Endodermal cell (in vitro differentiated cells): ENCODE measurements around the gene RRN3. TPM values are rescaled to one million over a fixed set of nuclear protein-coding genes. Genes with fewer than 3 reads are reported as not detected.
A peak's percentile ranks its signal among the peaks of the same experiment; 100 is the strongest.
"Not testable (repeated sequence)": the region's sequence is repeated elsewhere in the genome, so short reads cannot be mapped to it uniquely, and the experiment has no call there.

ENCODE experiments used
- DNase-seq: peaks from one replicate; pipeline ENCODE4 v3.0.0-alpha.2; 2017
- H3K27ac ChIP-seq: 2 replicates; pipeline ENCODE4 v1.5.1; 2013; ENCODE audit warnings: mild to moderate bottlenecking, low read depth, low read length, moderate library complexity
- H3K27me3 ChIP-seq: 2 replicates; pipeline ENCODE4 v1.6.1; 2013; ENCODE audit warnings: mild to moderate bottlenecking, low read length, moderate library complexity; ENCODE audit not compliant: insufficient read depth, control insufficient read depth, poor library complexity, severe bottlenecking
- H3K36me3 ChIP-seq: 2 replicates; pipeline ENCODE4 v1.7.0; 2013; ENCODE audit warnings: mild to moderate bottlenecking, low read length, moderate library complexity; ENCODE audit not compliant: control insufficient read depth, insufficient read depth
- H3K4me1 ChIP-seq: one replicate; pipeline ENCODE4 v1.7.0; 2013; ENCODE audit warnings: low read length; ENCODE audit not compliant: control insufficient read depth, insufficient read depth
- H3K4me3 ChIP-seq: 2 replicates; pipeline ENCODE4 v1.5.1; 2013; ENCODE audit warnings: mild to moderate bottlenecking, low read length, moderate library complexity
- H3K9ac ChIP-seq: 2 replicates; pipeline ENCODE4 v1.6.1; 2013; ENCODE audit warnings: mild to moderate bottlenecking, low read length, moderate library complexity; ENCODE audit not compliant: poor library complexity, severe bottlenecking; ENCODE audit errors: extremely low read depth
- H3K9me3 ChIP-seq: 2 replicates; pipeline ENCODE4 v1.6.1; 2013; ENCODE audit warnings: mild to moderate bottlenecking, low read length, moderate library complexity; ENCODE audit not compliant: control insufficient read depth
- H3K27ac Mint-ChIP-seq: 2 replicates; pipeline ENCODE4 v1.8.0; 2020; ENCODE audit warnings: mixed read lengths
- H3K27me3 Mint-ChIP-seq: 2 replicates; pipeline ENCODE4 v1.8.0; 2021; ENCODE audit warnings: mild to moderate bottlenecking, mixed read lengths; ENCODE audit not compliant: insufficient read depth
- H3K36me3 Mint-ChIP-seq: 2 replicates; pipeline ENCODE4 v1.8.0; 2020; ENCODE audit warnings: low read depth, mixed read lengths
- H3K4me1 Mint-ChIP-seq: 2 replicates; pipeline ENCODE4 v1.8.0; 2020; ENCODE audit warnings: mixed read lengths
- H3K4me3 Mint-ChIP-seq: 2 replicates; pipeline ENCODE4 v1.8.0; 2020; ENCODE audit warnings: mild to moderate bottlenecking, moderate library complexity, mixed read lengths
- H3K9me3 Mint-ChIP-seq: 2 replicates; pipeline ENCODE4 v1.8.0; 2020; ENCODE audit warnings: mild to moderate bottlenecking, mixed read lengths
- CTCF ChIP-seq: fragments of 200-600 bp; sonication (generic); conservative IDR thresholded peaks from 2 replicates; pipeline ENCODE4 v1.5.0; 2021; ENCODE audit warnings: antibody characterized with exemption, mild to moderate bottlenecking
- WGBS, 2 experiments: methylation state at CpG; one replicate each; pipeline versions ENCODE4 v1.1.5 to v1.1.7; 2013; ENCODE audit warnings: missing lambda C conversion rate in 2 of 2, mixed read lengths in 1 of 2; ENCODE audit not compliant: insufficient coverage in 1 of 2, insufficient read length in 1 of 2; 5-methylcytosine and 5-hydroxymethylcytosine counted together
- total RNA-seq, 2 donors: library from RNA; stranded (reverse); fragmentation: NEBNext Ultra II Directional in 1 of 2; extraction: Animal tissue kit (Norgen Biotek cat#: 25700) in 1 of 2; gene quantifications; 2 replicates in 1 of 2; 3 replicates in 1 of 2; pipeline ENCODE4 v1.2.1, GENCODE V29; 2021

Gene RRN3
- total RNA-seq, 2 donors from 2014 or later, result 28.6 to 30.6 TPM

- WGBS, 2 experiments, result 82 to 97% methylated on average over 2 to 3 of the region's 3 CpGs
- H3K36me3 Mint-ChIP-seq, result peaks cover 23% of the 10 kb centered on the region
- H3K27ac Mint-ChIP-seq, result no peak overlapping the region
- no peaks in the 10 kb centered on the region for H3K27me3 Mint-ChIP-seq
- H3K36me3 ChIP-seq, result peaks cover 9% of the 10 kb centered on the region
- H3K4me1 ChIP-seq, result no peaks in the 10 kb centered on the region
- H3K4me3 ChIP-seq, result no peak overlapping the region
- H3K9me3 ChIP-seq, result no peaks in the 10 kb centered on the region
- no peaks in the 10 kb centered on the region for H3K27me3 ChIP-seq
- no peak for DNase-seq
- H3K9me3 Mint-ChIP-seq, result no peaks in the 10 kb centered on the region
- H3K4me1 Mint-ChIP-seq, result peaks cover 5% of the 10 kb centered on the region
- H3K4me3 Mint-ChIP-seq, result no peak overlapping the region
- H3K27ac ChIP-seq, result no peak overlapping the region
- no peak for TF ChIP-seq CTCF
- H3K9ac ChIP-seq, result no peak overlapping the region
Measured at GRCh38 chr16:15049581-15050180, 44.4 kb downstream of the RRN3 start.

- no peak for TF ChIP-seq CTCF
- Histone ChIP-seq H3K27me3 (no peaks in the 10 kb centered on the region), H3K27ac (no peak overlapping the region), H3K9me3 (no peaks in the 10 kb centered on the region), H3K36me3 (peaks cover 24% of the 10 kb centered on the region), H3K4me3 (no peak overlapping the region), H3K4me1 (no peaks in the 10 kb centered on the region), H3K9ac (no peak overlapping the region)
- Mint-ChIP-seq H3K4me3 (no peak overlapping the region), H3K27me3 (no peaks in the 10 kb centered on the region), H3K27ac (peak overlapping the region; percentile 37), H3K9me3 (no peaks in the 10 kb centered on the region), H3K4me1 (peaks cover 1% of the 10 kb centered on the region), H3K36me3 (peaks cover 38% of the 10 kb centered on the region)
- DNase-seq, result no peak
- 94 to 96% methylated on average over 12 to 21 of the region's 21 CpGs for WGBS, 2 experiments
Measured at GRCh38 chr16:15046692-15047376, 47.2 kb downstream of the RRN3 start.

GRCh38 chr16:15045270-15045669, 48.8 kb downstream of the RRN3 start:
- not testable (repeated sequence) for H3K27ac ChIP-seq, H3K27me3 ChIP-seq, H3K4me1 ChIP-seq, H3K4me3 Mint-ChIP-seq, H3K9me3 Mint-ChIP-seq, DNase-seq, H3K9ac ChIP-seq, H3K27me3 Mint-ChIP-seq, H3K27ac Mint-ChIP-seq, H3K4me3 ChIP-seq, H3K9me3 ChIP-seq, H3K4me1 Mint-ChIP-seq
- H3K36me3 Mint-ChIP-seq, result peaks cover 39% of the 10 kb centered on the region
- WGBS, 2 experiments, result 80 to 94% methylated on average over 7 to 9 of the region's 9 CpGs
- peaks cover 37% of the 10 kb centered on the region for H3K36me3 ChIP-seq
